GM19455 (cell line): ENCODE data around the gene MPZ.

Experiments
- ATAC-seq: cut with Tn5 transposase; IDR thresholded peaks from one replicate; pipeline ENCODE4 v1.9.1; 2021; ENCODE audit not compliant: unreplicated experiment

Gene MPZ

GRCh38 chr1:161304927-161305866 is 4.6 kb downstream of the MPZ start:
- no peak for ATAC-seq

GRCh38 chr1:161300478-161300877 is 9.3 kb downstream of the MPZ start:
- ATAC-seq: no peak

GRCh38 chr1:161299347-161299746 is 10.4 kb downstream of the MPZ start:
- no peak for ATAC-seq

GRCh38 chr1:161298116-161298515 is 11.7 kb downstream of the MPZ start:
- no peak for ATAC-seq

- no peak for ATAC-seq
Observed at GRCh38 chr1:161297415-161297814, 12.4 kb downstream of the MPZ start.

GRCh38 chr1:161290779-161291178 is 19.0 kb downstream of the MPZ start:
- ATAC-seq: no peak

- no peak for ATAC-seq
Observed at GRCh38 chr1:161287482-161288054, 22.2 kb downstream of the MPZ start.

- no peak for ATAC-seq
Observed at GRCh38 chr1:161285521-161285920, 24.2 kb downstream of the MPZ start.

- ATAC-seq: no peak
Observed at GRCh38 chr1:161285113-161285512, 24.7 kb downstream of the MPZ start.

GRCh38 chr1:161282991-161283390 is 26.8 kb downstream of the MPZ start:
- ATAC-seq: no peak

GRCh38 chr1:161274874-161275273 is 34.9 kb downstream of the MPZ start:
- no peak for ATAC-seq

GRCh38 chr1:161273402-161273801 is 36.4 kb downstream of the MPZ start:
- no peak for ATAC-seq

- ATAC-seq: no peak
Observed at GRCh38 chr1:161267321-161267720, 42.4 kb downstream of the MPZ start.

- ATAC-seq: no peak
Observed at GRCh38 chr1:161266836-161267235, 42.9 kb downstream of the MPZ start.

- no peak for ATAC-seq
Observed at GRCh38 chr1:161266202-161266601, 43.6 kb downstream of the MPZ start.

GRCh38 chr1:161265305-161265704 is 44.5 kb downstream of the MPZ start:
- no peak for ATAC-seq

- ATAC-seq: no peak
Observed at GRCh38 chr1:161261261-161262235, 48.2 kb downstream of the MPZ start.

- no peak for ATAC-seq
Observed at GRCh38 chr1:161260376-161261260, 49.1 kb downstream of the MPZ start.

GRCh38 chr1:161259765-161260164 is 50.0 kb downstream of the MPZ start:
- ATAC-seq: no peak

- no peak for ATAC-seq
Observed at GRCh38 chr1:161259345-161259702, 50.4 kb downstream of the MPZ start.
